HG03439 (cell line): ENCODE measurements around the gene ZCCHC24.
"Not testable (repeated sequence)": the region's sequence is repeated elsewhere in the genome, so short reads cannot be mapped to it uniquely, and the experiment has no call there.

Source experiments
- ATAC-seq: cut with Tn5 transposase; IDR thresholded peaks from one replicate; pipeline ENCODE4 v1.9.1; 2021; ENCODE audit warnings: mild to moderate bottlenecking, moderate library complexity; ENCODE audit not compliant: unreplicated experiment

Gene ZCCHC24

GRCh38 chr10:79447911-79448731 lies 2.7 kb upstream of the ZCCHC24 start:
- ATAC-seq, result no peak

- ATAC-seq, result not testable (repeated sequence)
Observed at GRCh38 chr10:79447249-79447648, 1.8 kb upstream of the ZCCHC24 start.

- no peak for ATAC-seq
Observed at GRCh38 chr10:79446758-79447084, 1.3 kb upstream of the ZCCHC24 start.

- peak; percentile 14 for ATAC-seq
Observed at GRCh38 chr10:79445977-79446757, 743 bp upstream of the ZCCHC24 start.

- peak; percentile 15 for ATAC-seq
Observed at GRCh38 chr10:79444199-79445119, 965 bp downstream of the ZCCHC24 start.

GRCh38 chr10:79443338-79444198 lies 1.9 kb downstream of the ZCCHC24 start:
- ATAC-seq, result no peak

GRCh38 chr10:79442171-79443040 lies 3.0 kb downstream of the ZCCHC24 start:
- no peak for ATAC-seq

- ATAC-seq, result no peak
Observed at GRCh38 chr10:79441433-79441832, 4.0 kb downstream of the ZCCHC24 start.

- no peak for ATAC-seq
Observed at GRCh38 chr10:79440281-79440680, 5.1 kb downstream of the ZCCHC24 start.

- ATAC-seq, result no peak
Observed at GRCh38 chr10:79438699-79439085, 6.7 kb downstream of the ZCCHC24 start.

- ATAC-seq, result no peak
Observed at GRCh38 chr10:79438021-79438698, 7.3 kb downstream of the ZCCHC24 start.

GRCh38 chr10:79437111-79437814 lies 8.2 kb downstream of the ZCCHC24 start:
- ATAC-seq, result no peak

GRCh38 chr10:79436850-79437103 lies 8.6 kb downstream of the ZCCHC24 start:
- no peak for ATAC-seq

- ATAC-seq, result no peak
Observed at GRCh38 chr10:79436066-79436849, 9.2 kb downstream of the ZCCHC24 start.

- ATAC-seq, result no peak
Observed at GRCh38 chr10:79435271-79436065, 10.0 kb downstream of the ZCCHC24 start.

GRCh38 chr10:79434821-79435251 lies 10.6 kb downstream of the ZCCHC24 start:
- no peak for ATAC-seq

- no peak for ATAC-seq
Observed at GRCh38 chr10:79434223-79434687, 11.2 kb downstream of the ZCCHC24 start.
